DMS79 treated with DMSO at 0.1 percent for 48 hours (cell line): ENCODE results near the gene ZSCAN10.

Source experiments
- DNase-seq: peaks from one replicate; lab custom pipeline; 2025; lab: John Stamatoyannopoulos, UW

Gene ZSCAN10

GRCh38 chr16:3046641-3047386 lies 52.3 kb downstream of the ZSCAN10 start:
- DNase-seq, result no peak

DNA sequence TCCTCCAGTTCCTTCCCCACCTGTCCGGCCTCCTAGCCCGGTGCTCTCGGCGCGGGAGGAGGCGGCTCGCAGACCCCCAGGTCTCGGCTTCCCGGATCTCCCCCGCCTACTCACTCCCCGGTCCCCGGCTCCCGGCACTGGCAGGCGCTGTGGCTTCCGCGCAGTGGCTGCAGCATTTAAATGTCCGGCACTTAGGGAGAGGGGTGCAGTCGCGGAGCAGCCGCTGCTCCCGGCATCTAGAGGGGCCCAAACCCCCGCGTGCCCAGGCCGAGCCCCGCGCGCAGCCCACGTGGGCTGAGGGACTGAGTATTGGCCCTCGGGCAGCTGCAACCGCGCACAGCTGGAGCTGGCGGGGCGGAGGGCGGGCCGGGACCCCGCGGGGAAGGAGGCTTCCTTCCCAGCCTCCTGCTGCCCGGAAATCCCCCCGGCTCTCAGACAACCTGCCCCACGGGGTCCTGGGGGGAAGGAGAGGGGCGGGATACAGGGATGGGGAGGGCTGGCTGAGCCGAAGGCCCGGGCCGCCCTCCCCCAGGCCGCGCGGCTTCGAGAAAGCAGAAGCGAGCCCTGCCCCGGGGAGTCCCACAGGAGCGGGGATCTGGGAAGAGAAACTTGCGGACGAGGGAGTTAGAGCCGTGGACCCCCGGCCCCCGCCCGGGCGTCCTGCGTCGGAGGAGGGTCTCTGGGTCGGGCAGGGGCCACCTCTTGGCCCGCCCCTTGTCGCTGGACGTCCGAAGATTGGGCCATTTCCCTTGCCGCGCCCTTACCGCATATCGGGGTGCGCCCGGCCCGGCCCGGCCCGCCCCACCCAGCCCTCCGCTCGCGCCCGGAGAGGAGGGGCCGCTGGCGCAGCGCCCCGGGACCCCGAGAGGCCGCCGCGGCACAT lies 53.1 kb downstream of the ZSCAN10 start, which contains the start of gene MMP25:
TSS of gene MMP25 (plus strand) at position 804 of the 883 bp plus-strand sequence. CDS start 357 bp downstream, outside the sequence.
- DNase-seq, result no peak

- no peak for DNase-seq
These were observed 54.4 kb downstream of the ZSCAN10 start for GRCh38 chr16:3044708-3045107.

GRCh38 chr16:3042376-3042775 lies 56.7 kb downstream of the ZSCAN10 start:
- DNase-seq, result no peak

GRCh38 chr16:3038896-3039295 lies 60.2 kb downstream of the ZSCAN10 start:
- DNase-seq, result no peak
